HCT116 (cell line): ENCODE data around the gene AADAT. TPM values are rescaled to one million over a fixed set of nuclear protein-coding genes. Genes with fewer than 3 reads are reported as not detected.
"Not testable (repeated sequence)": the region's sequence is repeated elsewhere in the genome, so short reads cannot be mapped to it uniquely, and the experiment has no call there.

Experiments used
- ATAC-seq: fragments of 200-7000 bp; cut with Tn5 transposase; 2 replicates; pipeline ENCODE4 v1.9.1; 2020; ENCODE audit warnings: mild to moderate bottlenecking, moderate library complexity
- BruUV-seq: library from RNA; stranded (reverse); fragments of 400-500 nt; replicated peaks from 2 replicates; lab custom pipeline; 2021; lab: Mats Ljungman, UMichigan
- CTCF ChIA-PET: fragments of 300-600 bp; sonication (Branson Sonifier 250); formaldehyde crosslinking; loops from one replicate; lab custom pipeline; 2021; ENCODE audit warnings: antibody characterized with exemption; lab: Charles Lee
- POLR2A ChIA-PET: fragments of 300-600, 350-600 bp; sonication (Branson Sonifier 250); formaldehyde crosslinking; loops from one replicate; lab custom pipeline; 2021; ENCODE audit warnings: antibody characterized with exemption; lab: Charles Lee
- RAD21 ChIA-PET, 2 experiments: fragments of 300-600 bp; sonication (Branson Sonifier 250); formaldehyde crosslinking; loops; one replicate each; lab custom pipeline; 2023; ENCODE audit warnings: low total read pairs in 2 of 2; ENCODE audit not compliant: uncharacterized antibody in 2 of 2, unreplicated experiment in 2 of 2, low non-redundant PET in 1 of 2; lab: Charles Lee
- DNase-seq: peaks from one replicate; pipeline ENCODE4 v3.0.0-alpha.2; 2010; ENCODE audit warnings: low read depth, low spot score
- H2AFZ ChIP-seq: fragments of 200-600 bp; shearing (Covaris generic), sonication (generic); 2 replicates; pipeline ENCODE4 v1.6.1; 2017; ENCODE audit warnings: low read depth, mixed run types, mixed read lengths, antibody characterized with exemption, low read length; ENCODE audit not compliant: poor library complexity, severe bottlenecking
- H3K27ac ChIP-seq: 2 replicates; pipeline ENCODE4 v1.5.1; 2012; ENCODE audit warnings: low read depth, low read length
- H3K27me3 ChIP-seq: fragments of 200-600 bp; sonication (generic); 2 replicates; pipeline ENCODE4 v1.6.1; 2016; ENCODE audit warnings: mixed run types, low read length, mixed read lengths; ENCODE audit not compliant: insufficient read depth
- H3K36me3 ChIP-seq, 2 experiments: fragments of 200-500 bp in 1 of 2; fragments of 200-600 bp in 1 of 2; sonication (Bioruptor generic) in 1 of 2; sonication (generic) in 1 of 2; 2 replicates each; pipeline versions ENCODE4 v1.5.1 to v1.6.1; 2014 to 2016; ENCODE audit warnings: low read length in 2 of 2, inconsistent platforms in 1 of 2, mixed read lengths in 1 of 2, mixed run types in 1 of 2; ENCODE audit not compliant: insufficient read depth in 2 of 2, control insufficient read depth in 1 of 2
- H3K4me1 ChIP-seq, 2 experiments: fragments of 200-600 bp in 1 of 2; sonication (generic) in 1 of 2; 2 replicates each; pipeline versions ENCODE4 v1.5.1 to v1.6.1; 2012 to 2017; ENCODE audit warnings: low read length in 2 of 2, inconsistent platforms in 1 of 2, mild to moderate bottlenecking in 1 of 2, mixed read lengths in 1 of 2, mixed run types in 1 of 2, moderate library complexity in 1 of 2; ENCODE audit not compliant: insufficient read depth in 2 of 2, control insufficient read depth in 1 of 2
- H3K4me2 ChIP-seq: fragments of 200-600 bp; sonication (generic); 2 replicates; pipeline ENCODE4 v1.6.1; 2017; ENCODE audit warnings: mixed run types, low read length, mixed read lengths
- H3K4me3 ChIP-seq, 2 experiments: fragments of 200-600 bp in 1 of 2; sonication (generic) in 1 of 2; replicated peaks in 1 of 2; 2 replicates each; pipeline ENCODE4 v1.5.1; 2011 to 2016; ENCODE audit warnings: low read length in 2 of 2, control low read depth in 1 of 2, low read depth in 1 of 2, mild to moderate bottlenecking in 1 of 2, mixed read lengths in 1 of 2, mixed run types in 1 of 2
- H3K79me2 ChIP-seq: fragments of 200-600 bp; sonication (generic); 2 replicates; pipeline ENCODE4 v1.6.1; 2017; ENCODE audit warnings: mild to moderate bottlenecking, mixed run types, low read length, moderate library complexity, mixed read lengths; ENCODE audit not compliant: insufficient read depth
- H3K9ac ChIP-seq: fragments of 200-600 bp; sonication (generic); 2 replicates; pipeline ENCODE4 v1.6.1; 2016; ENCODE audit warnings: low read length, mixed read lengths
- H3K9me2 ChIP-seq: fragments of 200-600 bp; sonication (generic), shearing (Covaris generic); 2 replicates; pipeline ENCODE4 v1.6.1; 2017; ENCODE audit warnings: mixed run types, mild to moderate bottlenecking, moderate library complexity; ENCODE audit not compliant: insufficient read depth
- H3K9me3 ChIP-seq, 2 experiments: fragments of 200-500 bp in 1 of 2; fragments of 200-600 bp in 1 of 2; sonication (Bioruptor generic) in 1 of 2; sonication (generic) in 1 of 2; 2 replicates each; pipeline ENCODE4 v1.6.1; 2014 to 2017; ENCODE audit warnings: low read length in 2 of 2, mixed read lengths in 2 of 2, inconsistent platforms in 1 of 2, low read depth in 1 of 2, mild to moderate bottlenecking in 1 of 2, mixed run types in 1 of 2, moderate library complexity in 1 of 2; ENCODE audit not compliant: control insufficient read depth in 1 of 2, insufficient read depth in 1 of 2
- H4K20me1 ChIP-seq: fragments of 200-600 bp; sonication (generic), shearing (Covaris generic); 2 replicates; pipeline ENCODE4 v1.6.1; 2017; ENCODE audit warnings: mixed run types, mild to moderate bottlenecking, moderate library complexity; ENCODE audit not compliant: insufficient read depth
- EZH2 ChIP-seq: fragments of 200-600 bp; sonication (generic); IDR thresholded peaks from 2 replicates; pipeline ENCODE4 v1.6.1; 2017; ENCODE audit warnings: antibody characterized with exemption, mixed run types
- RAD21 ChIP-seq: IDR thresholded peaks from 2 replicates; pipeline ENCODE4 v1.6.1; 2012; ENCODE audit warnings: low read depth, mild to moderate bottlenecking
- REST ChIP-seq: IDR thresholded peaks from 2 replicates; pipeline ENCODE4 v1.6.1; 2012; ENCODE audit warnings: low read depth
- intact Hi-C: fragments of 100-400 bp; cut with micrococcal nuclease; formaldehyde crosslinking; loops from 2 replicates; pipeline ENCODE4 v1.10.0; 2022
- total RNA-seq: library from RNA; stranded (reverse); gene quantifications from one replicate; pipeline ENCODE4 v1.2.1, GENCODE V29; 2021; ENCODE audit not compliant: unreplicated experiment
- TF ChIP-seq, protein P1 (sequence below), 3 experiments: fragments of 200-600 bp in 1 of 3; sonication (generic) in 1 of 3; IDR thresholded peaks in 2 of 3; conservative IDR thresholded peaks in 1 of 3; 2 replicates each; pipeline ENCODE4 v1.5.1; 2012 to 2017; ENCODE audit warnings: low read depth in 2 of 3, low read length in 2 of 3, antibody characterized with exemption in 1 of 3, borderline replicate concordance in 1 of 3, control low read depth in 1 of 3, mild to moderate bottlenecking in 1 of 3, mixed read lengths in 1 of 3, mixed run types in 1 of 3, moderate library complexity in 1 of 3; ENCODE audit not compliant: insufficient read depth in 1 of 3

AADAT gene
- total RNA-seq, 1 experiment from 2014 or later = 15.4 TPM

GRCh38 chr4:170047771-170048354 lies 41.9 kb downstream of the AADAT start:
- Histone ChIP-seq H3K79me2 (no peaks in the 10 kb centered on the region), H3K9me3 (no peaks in the 10 kb centered on the region), H3K9ac (no peak overlapping the region), H3K4me3 (no peak overlapping the region), H3K4me2 (peak overlapping the region; percentile 34; the same call in 1 of the 2 replicates), H4K20me1 (no peaks in the 10 kb centered on the region), H2AFZ (peak overlapping the region; percentile 48), H3K9me2 (no peaks in the 10 kb centered on the region), H3K27me3 (no peaks in the 10 kb centered on the region), H3K36me3 (no peaks in the 10 kb centered on the region), H3K4me1 (no peaks in the 10 kb centered on the region), H3K27ac (no peak overlapping the region)
- TF ChIP-seq EZH2 = no peak
- TF ChIP-seq, protein P1, sequence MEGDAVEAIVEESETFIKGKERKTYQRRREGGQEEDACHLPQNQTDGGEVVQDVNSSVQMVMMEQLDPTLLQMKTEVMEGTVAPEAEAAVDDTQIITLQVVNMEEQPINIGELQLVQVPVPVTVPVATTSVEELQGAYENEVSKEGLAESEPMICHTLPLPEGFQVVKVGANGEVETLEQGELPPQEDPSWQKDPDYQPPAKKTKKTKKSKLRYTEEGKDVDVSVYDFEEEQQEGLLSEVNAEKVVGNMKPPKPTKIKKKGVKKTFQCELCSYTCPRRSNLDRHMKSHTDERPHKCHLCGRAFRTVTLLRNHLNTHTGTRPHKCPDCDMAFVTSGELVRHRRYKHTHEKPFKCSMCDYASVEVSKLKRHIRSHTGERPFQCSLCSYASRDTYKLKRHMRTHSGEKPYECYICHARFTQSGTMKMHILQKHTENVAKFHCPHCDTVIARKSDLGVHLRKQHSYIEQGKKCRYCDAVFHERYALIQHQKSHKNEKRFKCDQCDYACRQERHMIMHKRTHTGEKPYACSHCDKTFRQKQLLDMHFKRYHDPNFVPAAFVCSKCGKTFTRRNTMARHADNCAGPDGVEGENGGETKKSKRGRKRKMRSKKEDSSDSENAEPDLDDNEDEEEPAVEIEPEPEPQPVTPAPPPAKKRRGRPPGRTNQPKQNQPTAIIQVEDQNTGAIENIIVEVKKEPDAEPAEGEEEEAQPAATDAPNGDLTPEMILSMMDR (IDR thresholded peaks at IDR 0.05 in 2 of 3, conservative IDR thresholded peaks at IDR 0.05 in 1 of 3; ENCODE audit: borderline replicate concordance in 1 of 3, insufficient read depth in 1 of 3, low read depth in 2 of 3, low read length in 2 of 3) = peak; percentile 54 to 85 (median 72)
- TF ChIP-seq RAD21 = peak; percentile 89
- TF ChIP-seq REST = no peak
- CTCF ChIA-PET = interaction anchor here (0.6 to 2.7 kb wide), 7 partner anchors 145 to 481 kb away, joined by 3 to 41 read pairs (median 5); partner anchors contain the start of gene NEK1
- no TSS peak for BruUV-seq
- RAD21 ChIA-PET = interaction anchor here (1.3 to 2.0 kb wide), 1 partner anchor 238 kb away, joined by 6 to 7 read pairs; no protein-coding TSS in a partner anchor
- POLR2A ChIA-PET = no interaction called here
- intact Hi-C loops = loop anchor here (1.0 to 2.0 kb wide), 2 partner anchors 238 to 435 kb away; partner anchors contain the start of gene NEK1
- peak; percentile 57 for DNase-seq
- 0 out of 2 replicates have a peak, but pooled peaks have one; percentile 55 for ATAC-seq

- POLR2A ChIA-PET, BruUV-seq, ATAC-seq, H2AFZ ChIP-seq, RAD21 ChIA-PET, H3K79me2 ChIP-seq, H3K9ac ChIP-seq, H3K4me1 ChIP-seq, H4K20me1 ChIP-seq, H3K27me3 ChIP-seq, DNase-seq, H3K4me2 ChIP-seq, CTCF ChIA-PET, H3K36me3 ChIP-seq, H3K9me3 ChIP-seq, H3K27ac ChIP-seq, H3K4me3 ChIP-seq, H3K9me2 ChIP-seq: not testable (repeated sequence)
- intact Hi-C loops = loop anchor here (2.0 kb wide), 1 partner anchor 433 kb away; the partner anchor contains the start of gene NEK1
These were observed 43.6 kb downstream of the AADAT start for GRCh38 chr4:170046156-170046555.
